ENCODE measurements around the gene EIF3D. TPM values are rescaled to one million over a fixed set of nuclear protein-coding genes. Genes with fewer than 3 reads are reported as not detected.

EIF3D gene
- total and polyA plus RNA-seq, 2 of the 13 experiments (the other 11 are each of a cell fraction or from before 2014, with no cell fraction given), result 118 to 274 TPM

DNA sequence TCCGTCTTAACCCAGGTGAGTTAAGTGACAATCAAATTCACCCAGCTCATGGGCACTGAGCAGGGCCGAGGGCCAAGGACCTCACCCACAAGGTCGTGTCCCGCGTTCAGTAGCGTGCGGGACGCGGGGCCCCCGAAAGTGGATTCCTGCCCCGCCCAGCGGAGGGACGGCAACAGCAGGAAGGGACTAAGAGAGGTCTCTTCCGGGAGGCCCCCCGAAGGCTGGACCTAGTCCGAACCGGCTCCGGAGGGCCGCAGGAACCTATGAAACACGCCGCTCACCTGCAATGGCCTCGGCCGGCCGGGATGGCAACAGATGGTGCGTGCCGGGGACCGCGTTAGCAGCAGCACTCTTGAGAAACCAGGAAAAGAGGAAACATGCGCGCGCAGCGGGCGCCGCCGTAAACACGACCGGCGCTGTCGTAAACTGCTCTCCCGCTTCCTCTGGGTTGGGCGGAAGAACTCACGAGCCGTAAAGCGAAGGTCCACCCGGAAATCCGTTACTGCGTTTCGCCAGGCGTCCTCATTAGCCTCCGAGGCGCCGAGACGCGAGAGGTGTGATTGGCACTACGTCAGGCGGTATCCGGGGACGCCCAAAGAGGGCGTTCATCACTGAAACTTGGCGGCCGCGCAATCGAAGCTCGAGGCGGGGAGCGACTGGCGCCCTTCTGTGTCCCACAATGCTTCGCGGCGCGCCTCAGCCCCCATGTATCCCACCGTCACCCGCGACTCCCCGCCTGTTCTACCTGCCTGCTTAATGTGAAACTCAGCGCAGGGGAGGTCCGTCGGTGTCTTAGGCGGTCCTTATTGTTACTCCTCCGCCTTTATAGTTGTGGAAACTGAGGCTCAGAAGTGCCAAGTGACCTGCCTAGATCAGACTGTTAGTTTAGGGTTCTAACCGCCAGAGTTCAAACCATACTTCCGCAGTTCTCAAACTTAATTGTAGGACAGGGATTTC lies at the start of gene EIF3D (continued):
- TF ChIP-seq, protein P1, sequence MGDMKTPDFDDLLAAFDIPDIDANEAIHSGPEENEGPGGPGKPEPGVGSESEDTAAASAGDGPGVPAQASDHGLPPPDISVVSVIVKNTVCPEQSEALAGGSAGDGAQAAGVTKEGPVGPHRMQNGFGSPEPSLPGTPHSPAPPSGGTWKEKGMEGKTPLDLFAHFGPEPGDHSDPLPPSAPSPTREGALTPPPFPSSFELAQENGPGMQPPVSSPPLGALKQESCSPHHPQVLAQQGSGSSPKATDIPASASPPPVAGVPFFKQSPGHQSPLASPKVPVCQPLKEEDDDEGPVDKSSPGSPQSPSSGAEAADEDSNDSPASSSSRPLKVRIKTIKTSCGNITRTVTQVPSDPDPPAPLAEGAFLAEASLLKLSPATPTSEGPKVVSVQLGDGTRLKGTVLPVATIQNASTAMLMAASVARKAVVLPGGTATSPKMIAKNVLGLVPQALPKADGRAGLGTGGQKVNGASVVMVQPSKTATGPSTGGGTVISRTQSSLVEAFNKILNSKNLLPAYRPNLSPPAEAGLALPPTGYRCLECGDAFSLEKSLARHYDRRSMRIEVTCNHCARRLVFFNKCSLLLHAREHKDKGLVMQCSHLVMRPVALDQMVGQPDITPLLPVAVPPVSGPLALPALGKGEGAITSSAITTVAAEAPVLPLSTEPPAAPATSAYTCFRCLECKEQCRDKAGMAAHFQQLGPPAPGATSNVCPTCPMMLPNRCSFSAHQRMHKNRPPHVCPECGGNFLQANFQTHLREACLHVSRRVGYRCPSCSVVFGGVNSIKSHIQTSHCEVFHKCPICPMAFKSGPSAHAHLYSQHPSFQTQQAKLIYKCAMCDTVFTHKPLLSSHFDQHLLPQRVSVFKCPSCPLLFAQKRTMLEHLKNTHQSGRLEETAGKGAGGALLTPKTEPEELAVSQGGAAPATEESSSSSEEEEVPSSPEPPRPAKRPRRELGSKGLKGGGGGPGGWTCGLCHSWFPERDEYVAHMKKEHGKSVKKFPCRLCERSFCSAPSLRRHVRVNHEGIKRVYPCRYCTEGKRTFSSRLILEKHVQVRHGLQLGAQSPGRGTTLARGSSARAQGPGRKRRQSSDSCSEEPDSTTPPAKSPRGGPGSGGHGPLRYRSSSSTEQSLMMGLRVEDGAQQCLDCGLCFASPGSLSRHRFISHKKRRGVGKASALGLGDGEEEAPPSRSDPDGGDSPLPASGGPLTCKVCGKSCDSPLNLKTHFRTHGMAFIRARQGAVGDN (CRISPR knock-in tag; IDR thresholded peaks at IDR 0.05), result peak; percentile 97
- TF ChIP-seq ZNF577 (CRISPR knock-in tag; IDR thresholded peaks at IDR 0.05; ENCODE audit: borderline replicate concordance, low read depth) (no peak), CSRNP1 (CRISPR knock-in tag; IDR thresholded peaks at IDR 0.05) (no peak; the same call in 1 of the 2 replicates), CREB1 (IDR thresholded peaks at IDR 0.05) (peak; percentile 79), CREB1 (CRISPR knock-in tag; IDR thresholded peaks at IDR 0.05) (peak; percentile 91), NR2F1 (CRISPR knock-in tag; IDR thresholded peaks at IDR 0.05) (no peak), ZNF33A (CRISPR knock-in tag; IDR thresholded peaks at IDR 0.05; ENCODE audit: borderline replicate concordance) (no peak), ZXDC (CRISPR knock-in tag; IDR thresholded peaks at IDR 0.05) (peak; percentile 87; the same call in 1 of the 2 replicates), AKAP8 (CRISPR knock-in tag; IDR thresholded peaks at IDR 0.05) (no peak), ZNF724P (CRISPR knock-in tag; IDR thresholded peaks at IDR 0.05; ENCODE audit: borderline replicate concordance) (peak; percentile 38), MAFG (CRISPR knock-in tag; IDR thresholded peaks at IDR 0.05) (no peak), ARHGAP35 (CRISPR knock-in tag; IDR thresholded peaks at IDR 0.05; ENCODE audit: borderline replicate concordance) (no peak)
- TF ChIP-seq, protein P2, sequence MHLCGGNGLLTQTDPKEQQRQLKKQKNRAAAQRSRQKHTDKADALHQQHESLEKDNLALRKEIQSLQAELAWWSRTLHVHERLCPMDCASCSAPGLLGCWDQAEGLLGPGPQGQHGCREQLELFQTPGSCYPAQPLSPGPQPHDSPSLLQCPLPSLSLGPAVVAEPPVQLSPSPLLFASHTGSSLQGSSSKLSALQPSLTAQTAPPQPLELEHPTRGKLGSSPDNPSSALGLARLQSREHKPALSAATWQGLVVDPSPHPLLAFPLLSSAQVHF (CRISPR knock-in tag; IDR thresholded peaks at IDR 0.05), result no peak
- TF ChIP-seq, protein P3, sequence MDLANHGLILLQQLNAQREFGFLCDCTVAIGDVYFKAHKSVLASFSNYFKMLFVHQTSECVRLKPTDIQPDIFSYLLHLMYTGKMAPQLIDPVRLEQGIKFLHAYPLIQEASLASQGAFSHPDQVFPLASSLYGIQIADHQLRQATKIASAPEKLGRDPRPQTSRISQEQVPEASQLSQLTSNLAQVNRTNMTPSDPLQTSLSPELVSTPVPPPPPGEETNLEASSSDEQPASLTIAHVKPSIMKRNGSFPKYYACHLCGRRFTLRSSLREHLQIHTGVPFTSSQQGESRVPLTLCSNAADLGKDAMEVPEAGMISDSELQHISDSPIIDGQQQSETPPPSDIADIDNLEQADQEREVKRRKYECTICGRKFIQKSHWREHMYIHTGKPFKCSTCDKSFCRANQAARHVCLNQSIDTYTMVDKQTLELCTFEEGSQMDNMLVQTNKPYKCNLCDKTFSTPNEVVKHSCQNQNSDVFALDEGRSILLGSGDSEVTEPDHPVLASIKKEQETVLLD (CRISPR knock-in tag; IDR thresholded peaks at IDR 0.05; ENCODE audit: low read depth), result peak; percentile 97
- TF ChIP-seq, protein P4, sequence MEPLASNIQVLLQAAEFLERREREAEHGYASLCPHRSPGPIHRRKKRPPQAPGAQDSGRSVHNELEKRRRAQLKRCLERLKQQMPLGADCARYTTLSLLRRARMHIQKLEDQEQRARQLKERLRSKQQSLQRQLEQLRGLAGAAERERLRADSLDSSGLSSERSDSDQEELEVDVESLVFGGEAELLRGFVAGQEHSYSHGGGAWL (CRISPR knock-in tag; IDR thresholded peaks at IDR 0.05), result peak; percentile 63; the same call in 1 of the 2 replicates
